H1 (cell line): Measurements from ENCODE around the gene GRIA4. TPM values are rescaled to one million over a fixed set of nuclear protein-coding genes. Genes with fewer than 3 reads are reported as not detected.

ENCODE experiments used
- CTCF ChIA-PET: fragments of 300-600 bp; sonication (Branson Sonifier 250); formaldehyde crosslinking; loops from one replicate; lab custom pipeline; 2021; ENCODE audit not compliant: partially characterized antibody; lab: Charles Lee
- POLR2A ChIA-PET: fragments of 300-600 bp; sonication (Branson Sonifier 250); formaldehyde crosslinking; loops from one replicate; lab custom pipeline; 2021; ENCODE audit warnings: inconsistent platforms; ENCODE audit not compliant: partially characterized antibody; lab: Charles Lee
- DNase-seq, 2 experiments: peaks; one replicate each; pipeline versions ENCODE4 v3.0.0 to v3.0.0-alpha.2; 2010 to 2022; ENCODE audit warnings: low spot score in 2 of 2, low read depth in 1 of 2, mixed read lengths in 1 of 2
- FAIRE-seq: peaks from 2 replicates; lab custom pipeline; 2011; peaks lifted over from hg19 to GRCh38; lab: Jason Lieb, UNC
- H2AFZ ChIP-seq: 2 replicates; pipeline ENCODE4 v1.8.1; 2012; ENCODE audit warnings: low read length, inconsistent platforms
- H2AK5ac ChIP-seq: 2 replicates; pipeline ENCODE4 v1.6.1; 2013; ENCODE audit warnings: low read depth, low read length
- H2BK120ac ChIP-seq: replicated peaks from 2 replicates; pipeline ENCODE3; 2013; ENCODE audit warnings: low read depth, low read length, inconsistent platforms
- H2BK12ac ChIP-seq: 2 replicates; pipeline ENCODE4 v1.6.1; 2013; ENCODE audit warnings: low read depth, low read length
- H2BK15ac ChIP-seq: 2 replicates; pipeline ENCODE4 v1.6.1; 2013; ENCODE audit warnings: low read length
- H2BK20ac ChIP-seq: 2 replicates; pipeline ENCODE4 v1.6.1; 2013; ENCODE audit warnings: low read length
- H2BK5ac ChIP-seq: 2 replicates; pipeline ENCODE4 v1.6.1; 2013; ENCODE audit warnings: low read depth, low read length
- H3K14ac ChIP-seq: 2 replicates; pipeline ENCODE4 v1.6.1; 2013; ENCODE audit warnings: inconsistent platforms; ENCODE audit not compliant: insufficient read length
- H3K18ac ChIP-seq: 2 replicates; pipeline ENCODE4 v1.6.1; 2013; ENCODE audit warnings: low read length; ENCODE audit errors: extremely low read depth
- H3K23ac ChIP-seq: 2 replicates; pipeline ENCODE4 v1.6.1; 2013; ENCODE audit warnings: inconsistent platforms; ENCODE audit not compliant: insufficient read length
- H3K23me2 ChIP-seq: 2 replicates; pipeline ENCODE4 v1.6.1; 2013; ENCODE audit warnings: low read depth, low read length
- H3K27ac ChIP-seq: 2 replicates; pipeline ENCODE4 v1.6.1; 2011; ENCODE audit warnings: low read depth, low read length, inconsistent platforms
- H3K27me3 ChIP-seq, 4 experiments: replicated peaks in 1 of 4; 1 replicate in 1 of 4; 2 replicates in 3 of 4; pipeline versions ENCODE4 v1.6.1 to v1.8.1; 2011 to 2013; ENCODE audit warnings: low read length in 3 of 4, mild to moderate bottlenecking in 3 of 4, inconsistent platforms in 2 of 4, mixed read lengths in 2 of 4, moderate library complexity in 1 of 4; ENCODE audit not compliant: control insufficient read depth in 3 of 4, insufficient read depth in 3 of 4; ENCODE audit errors: extremely low read depth in 1 of 4
- H3K36me3 ChIP-seq, 4 experiments: 2 replicates each; pipeline versions ENCODE4 v1.6.1 to v1.8.1; 2011 to 2013; ENCODE audit warnings: mild to moderate bottlenecking in 4 of 4, low read length in 3 of 4, moderate library complexity in 2 of 4, control low read depth in 1 of 4, inconsistent platforms in 1 of 4; ENCODE audit not compliant: insufficient read depth in 4 of 4, control insufficient read depth in 2 of 4
- H3K4ac ChIP-seq: replicated peaks from 2 replicates; pipeline ENCODE3; 2013; ENCODE audit warnings: low read length, low read depth, mixed read lengths, inconsistent platforms; ENCODE audit not compliant: insufficient read length
- H3K4me1 ChIP-seq, 4 experiments: replicated peaks in 1 of 4; 1 replicate in 1 of 4; 2 replicates in 3 of 4; pipeline versions ENCODE4 v1.6.1 to v1.8.1; 2011 to 2013; ENCODE audit warnings: low read length in 3 of 4, inconsistent platforms in 2 of 4, mixed read lengths in 1 of 4; ENCODE audit not compliant: insufficient read depth in 4 of 4, control insufficient read depth in 3 of 4
- H3K4me2 ChIP-seq, 2 experiments: 2 replicates each; pipeline versions ENCODE4 v1.6.1 to v1.8.1; 2011 to 2013; ENCODE audit warnings: low read depth in 2 of 2, low read length in 2 of 2, control low read depth in 1 of 2, inconsistent platforms in 1 of 2, mild to moderate bottlenecking in 1 of 2; ENCODE audit not compliant: insufficient read depth in 1 of 2
- H3K4me3 ChIP-seq, 4 experiments: fragments of 200-600, 300-600 bp in 1 of 4; sonication (generic), shearing (Covaris generic), sonication (Bioruptor Twin) in 1 of 4; 2 replicates each; pipeline versions ENCODE4 v1.5.1 to v1.8.1; 2011 to 2016; ENCODE audit warnings: low read length in 4 of 4, low read depth in 3 of 4, control low read depth in 2 of 4, inconsistent platforms in 2 of 4, mild to moderate bottlenecking in 2 of 4, mixed read lengths in 1 of 4, moderate library complexity in 1 of 4; ENCODE audit not compliant: insufficient read depth in 2 of 4; ENCODE audit errors: extremely low read depth in 1 of 4
- H3K56ac ChIP-seq: replicated peaks from 2 replicates; pipeline ENCODE3; 2013; ENCODE audit warnings: low read depth, mild to moderate bottlenecking, mixed read lengths, low read length, inconsistent platforms; ENCODE audit not compliant: insufficient read length
- H3K79me1 ChIP-seq: 2 replicates; pipeline ENCODE4 v1.6.1; 2013; ENCODE audit warnings: low read depth, low read length, control low read depth
- H3K79me2 ChIP-seq, 2 experiments: 2 replicates each; pipeline versions ENCODE4 v1.6.1 to v1.8.1; 2012 to 2013; ENCODE audit warnings: low read length in 2 of 2, mild to moderate bottlenecking in 2 of 2, inconsistent platforms in 1 of 2; ENCODE audit not compliant: insufficient read depth in 2 of 2, control insufficient read depth in 1 of 2
- H3K9ac ChIP-seq, 4 experiments: replicated peaks in 1 of 4; 1 replicate in 1 of 4; 2 replicates in 3 of 4; pipeline versions ENCODE4 v1.6.1 to v1.8.1; 2011 to 2013; ENCODE audit warnings: low read depth in 3 of 4, low read length in 3 of 4, control low read depth in 2 of 4, mild to moderate bottlenecking in 2 of 4, moderate library complexity in 2 of 4, inconsistent platforms in 1 of 4; ENCODE audit errors: extremely low read depth in 1 of 4
- H3K9me3 ChIP-seq, 2 experiments: 2 replicates each; pipeline versions ENCODE4 v1.6.1 to v1.8.1; 2012 to 2013; ENCODE audit warnings: mild to moderate bottlenecking in 2 of 2, moderate library complexity in 2 of 2, control low read depth in 1 of 2, inconsistent platforms in 1 of 2, low read depth in 1 of 2, low read length in 1 of 2, mixed read lengths in 1 of 2; ENCODE audit not compliant: insufficient read depth in 2 of 2
- H4K20me1 ChIP-seq, 2 experiments: replicated peaks in 1 of 2; 2 replicates each; pipeline versions ENCODE3 to v1.8.1; 2011 to 2013; ENCODE audit warnings: inconsistent platforms in 2 of 2, low read length in 2 of 2, mild to moderate bottlenecking in 1 of 2; ENCODE audit not compliant: insufficient read depth in 2 of 2, control insufficient read depth in 1 of 2
- H4K5ac ChIP-seq: 2 replicates; pipeline ENCODE4 v1.6.1; 2013; ENCODE audit warnings: low read length, low read depth, mixed read lengths, inconsistent platforms; ENCODE audit not compliant: insufficient read length
- H4K8ac ChIP-seq: 2 replicates; pipeline ENCODE4 v1.8.0; 2013; ENCODE audit warnings: mild to moderate bottlenecking, moderate library complexity, low read length, inconsistent platforms; ENCODE audit not compliant: insufficient read depth; ENCODE audit errors: extremely low read depth
- H4K91ac ChIP-seq: replicated peaks from 2 replicates; pipeline ENCODE3; 2013; ENCODE audit warnings: low read length, mixed read lengths, inconsistent platforms; ENCODE audit not compliant: insufficient read length
- BACH1 ChIP-seq: IDR thresholded peaks from 2 replicates; pipeline ENCODE4 v1.6.1; 2012; ENCODE audit warnings: low read length, improper control_type of control experiment
- CBX5 ChIP-seq: fragments of 300-800, 300-1000 bp; sonication (generic); IDR thresholded peaks from 2 replicates; pipeline ENCODE4 v1.7.1; 2016; ENCODE audit warnings: antibody characterized with exemption, low read length, low read depth
- E2F6 ChIP-seq: IDR thresholded peaks from 2 replicates; pipeline ENCODE4 v1.6.1; 2012; ENCODE audit warnings: inconsistent platforms
- EGR1 ChIP-seq: IDR thresholded peaks from 2 replicates; pipeline ENCODE4 v1.6.1; 2011; ENCODE audit warnings: low read depth, low read length, borderline replicate concordance
- EP300 ChIP-seq, 2 experiments: IDR thresholded peaks; 1 replicate in 1 of 2; 2 replicates in 1 of 2; pipeline ENCODE4 v1.6.1; 2011 to 2012; ENCODE audit warnings: low read depth in 2 of 2, low read length in 2 of 2, mild to moderate bottlenecking in 2 of 2, borderline replicate concordance in 1 of 2, inconsistent platforms in 1 of 2, moderate library complexity in 1 of 2
- GABPA ChIP-seq: IDR thresholded peaks from 2 replicates; pipeline ENCODE4 v1.6.1; 2011; ENCODE audit warnings: mild to moderate bottlenecking, low read length, moderate library complexity, borderline replicate concordance; ENCODE audit not compliant: insufficient read depth
- POLR2A ChIP-seq, 2 experiments: IDR thresholded peaks; 1 replicate in 1 of 2; 2 replicates in 1 of 2; pipeline ENCODE4 v1.6.1; 2011; ENCODE audit warnings: low read depth in 2 of 2, low read length in 2 of 2, mild to moderate bottlenecking in 2 of 2; ENCODE audit errors: control extremely low read depth in 1 of 2
- POU5F1 ChIP-seq: IDR thresholded peaks from 2 replicates; pipeline ENCODE4 v1.6.1; 2011; ENCODE audit warnings: low read depth, mild to moderate bottlenecking, low read length, moderate library complexity
- RAD21 ChIP-seq, 2 experiments: IDR thresholded peaks in 1 of 2; conservative IDR thresholded peaks in 1 of 2; 2 replicates each; pipeline ENCODE4 v1.6.1; 2011; ENCODE audit warnings: low read depth in 2 of 2, low read length in 2 of 2, improper control_type of control experiment in 1 of 2, inconsistent platforms in 1 of 2, mild to moderate bottlenecking in 1 of 2, moderate library complexity in 1 of 2
- RNF2 ChIP-seq: fragments of 200-900, 300-1000 bp; sonication (generic); IDR thresholded peaks from 2 replicates; pipeline ENCODE4 v1.7.1; 2016; ENCODE audit warnings: borderline replicate concordance, low read depth, mild to moderate bottlenecking, antibody characterized with exemption, low read length; ENCODE audit not compliant: poor library complexity, severe bottlenecking; ENCODE audit errors: missing control alignments
- RXRA ChIP-seq: IDR thresholded peaks from 2 replicates; pipeline ENCODE4 v1.6.1; 2011; ENCODE audit warnings: low read depth, mild to moderate bottlenecking, low read length, moderate library complexity; ENCODE audit not compliant: insufficient read depth
- SP4 ChIP-seq: IDR thresholded peaks from 2 replicates; pipeline ENCODE4 v1.6.1; 2012; ENCODE audit warnings: low read length, inconsistent platforms
- TBP ChIP-seq: IDR thresholded peaks from 2 replicates; pipeline ENCODE4 v1.6.1; 2011; ENCODE audit warnings: low read depth, low read length, improper control_type of control experiment
- WGBS, 2 experiments: shearing (Covaris generic) in 1 of 2; methylation state at CpG; one replicate each; pipeline versions ENCODE4 v1.1.6 to v1.1.7; 2013 to 2015; ENCODE audit warnings: low lambda C conversion rate in 2 of 2, mixed read lengths in 2 of 2, inconsistent platforms in 1 of 2, low coverage in 1 of 2, missing lambda C conversion rate in 1 of 2; ENCODE audit not compliant: insufficient replicate concordance in 2 of 2, insufficient coverage in 1 of 2, insufficient read length in 1 of 2; ENCODE audit errors: extremely low coverage in 1 of 2, missing lambda C conversion rate in 1 of 2; 5-methylcytosine and 5-hydroxymethylcytosine counted together
- polyA plus RNA-seq, 7 experiments: library from polyadenylated mRNA; depleted of rRNA in 3 of 7; stranded (reverse) in 5 of 7; unstranded in 2 of 7; fragments of >200 nt in 5 of 7; fragments of 200-250 nt in 2 of 7; gene quantifications; 1 replicate in 5 of 7; 2 replicates in 1 of 7; 4 replicates in 1 of 7; pipeline versions ENCODE4 v1.2.1 to v1.2.3, GENCODE V29; 2011 to 2013; ENCODE audit warnings: missing spikeins in 2 of 7, mixed read lengths in 2 of 7
- total RNA-seq: library from RNA; stranded (reverse); fragmentation: NEBNext Ultra II Directional; extraction: Animal tissue kit (Norgen Biotek cat#: 25700); gene quantifications from 2 replicates; pipeline ENCODE4 v1.2.1, GENCODE V29; 2021

GRIA4 gene
- total and polyA plus RNA-seq, 2 of the 8 experiments (the other 6 are each of a cell fraction or from before 2014, with no cell fraction given): 12.5 to 21.8 TPM

GRCh38 chr11:105699203-105699602 lies 89.3 kb downstream of the GRIA4 start:
- ChIA-PET POLR2A (no interaction called here), CTCF (no interaction called here)
- Histone ChIP-seq H3K27ac (no peak overlapping the region), H3K4me1 (peaks cover 0 to 3% (median 0%) of the 10 kb centered on the region in 4 experiments; a peak in 2 of 7 replicates), H3K18ac (no peak overlapping the region), H2AFZ (no peak overlapping the region), H3K4me3 (no peak overlapping the region), H2BK20ac (no peak overlapping the region), H3K23me2 (peaks cover 2% of the 10 kb centered on the region; the same call in 1 of the 2 replicates), H4K8ac (no peak overlapping the region), H2AK5ac (no peak overlapping the region), H3K4ac (no peak overlapping the region), H3K79me2 (no peaks in the 10 kb centered on the region), H3K79me1 (no peaks in the 10 kb centered on the region), H2BK5ac (no peak overlapping the region), H3K56ac (no peak overlapping the region), H3K27me3 (no peaks in the 10 kb centered on the region), H3K14ac (no peak overlapping the region), H3K4me2 (no peak overlapping the region), H4K5ac (no peak overlapping the region), H3K9me3 (no peaks in the 10 kb centered on the region), H4K91ac (no peak overlapping the region), H3K36me3 (no peaks in the 10 kb centered on the region), H2BK120ac (no peak overlapping the region), H2BK12ac (no peak overlapping the region), H2BK15ac (no peak overlapping the region), H4K20me1 (no peaks in the 10 kb centered on the region), H3K9ac (no peak overlapping the region), H3K23ac (no peak overlapping the region)
- DNase-seq (no peak), FAIRE-seq (no peak)
- WGBS, 2 experiments: 88% methylated on average over 3 of the region's 3 CpGs; no CpG with 5 or more reads in 1 of the 2 experiments
- TF ChIP-seq E2F6 (no peak), RNF2 (no peak), EGR1 (no peak), SP4 (no peak), CBX5 (no peak), RXRA (no peak), POLR2A (IDR thresholded peaks at IDR 0.05; ENCODE audit: control extremely low read depth in 1 of 2, low read depth in 2 of 2, low read length in 2 of 2) (no peak), GABPA (no peak), POU5F1 (no peak), RAD21 (IDR thresholded peaks at IDR 0.05 in 1 of 2, conservative IDR thresholded peaks at IDR 0.05 in 1 of 2; ENCODE audit: low read depth in 2 of 2, low read length in 2 of 2) (no peak), TBP (no peak), BACH1 (no peak), EP300 (IDR thresholded peaks at IDR 0.05; ENCODE audit: borderline replicate concordance in 1 of 2, low read depth in 2 of 2, low read length in 2 of 2) (no peak)
